GM12873 (cell line): ENCODE data around the gene NXNL2.

Source experiments
- TF ChIP-seq, protein P1 (sequence below): IDR thresholded peaks from 2 replicates; pipeline ENCODE4 v1.5.1; 2012; ENCODE audit warnings: low read depth, mild to moderate bottlenecking, moderate library complexity, low read length, control low read depth; ENCODE audit not compliant: insufficient read depth; ENCODE audit errors: missing control alignments

The NXNL2 gene

DNA sequence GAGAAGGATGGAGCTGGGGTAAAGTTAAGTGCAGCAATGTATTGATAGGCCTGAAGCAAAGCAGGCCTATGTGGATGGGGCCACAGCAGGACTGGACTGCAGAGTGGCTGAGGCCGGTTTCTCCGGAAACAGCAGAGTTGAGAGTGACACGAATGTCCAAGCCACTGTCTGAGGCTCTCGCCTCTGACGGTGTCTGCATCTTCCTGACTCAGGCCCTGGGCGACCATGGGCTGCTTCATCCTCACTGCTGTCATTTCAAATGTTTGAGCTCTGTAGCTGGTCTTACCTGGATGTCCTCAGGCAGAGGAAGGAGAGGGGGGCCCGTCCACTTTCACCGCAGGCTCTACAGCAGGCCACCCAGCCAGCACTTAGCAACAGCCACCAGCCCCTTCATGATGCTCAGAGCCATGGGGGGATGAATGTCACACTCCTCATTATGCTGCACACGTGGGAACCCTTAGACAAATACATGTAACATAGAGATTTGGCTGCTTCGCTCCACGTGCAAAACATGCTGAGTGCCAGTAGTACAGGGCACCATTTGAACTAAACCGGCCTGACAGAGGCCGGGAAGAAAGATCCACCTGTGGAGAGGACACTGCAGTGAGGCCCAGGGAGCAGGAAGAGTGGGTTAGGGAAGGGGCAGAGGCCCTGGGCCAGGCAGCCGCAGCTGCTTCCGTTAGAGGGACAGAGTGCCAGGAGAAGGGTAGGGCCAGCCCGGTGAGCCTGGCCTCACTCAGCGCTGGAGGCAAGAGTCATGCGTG lies 31.7 kb upstream of the NXNL2 start:
- TF ChIP-seq, protein P1, sequence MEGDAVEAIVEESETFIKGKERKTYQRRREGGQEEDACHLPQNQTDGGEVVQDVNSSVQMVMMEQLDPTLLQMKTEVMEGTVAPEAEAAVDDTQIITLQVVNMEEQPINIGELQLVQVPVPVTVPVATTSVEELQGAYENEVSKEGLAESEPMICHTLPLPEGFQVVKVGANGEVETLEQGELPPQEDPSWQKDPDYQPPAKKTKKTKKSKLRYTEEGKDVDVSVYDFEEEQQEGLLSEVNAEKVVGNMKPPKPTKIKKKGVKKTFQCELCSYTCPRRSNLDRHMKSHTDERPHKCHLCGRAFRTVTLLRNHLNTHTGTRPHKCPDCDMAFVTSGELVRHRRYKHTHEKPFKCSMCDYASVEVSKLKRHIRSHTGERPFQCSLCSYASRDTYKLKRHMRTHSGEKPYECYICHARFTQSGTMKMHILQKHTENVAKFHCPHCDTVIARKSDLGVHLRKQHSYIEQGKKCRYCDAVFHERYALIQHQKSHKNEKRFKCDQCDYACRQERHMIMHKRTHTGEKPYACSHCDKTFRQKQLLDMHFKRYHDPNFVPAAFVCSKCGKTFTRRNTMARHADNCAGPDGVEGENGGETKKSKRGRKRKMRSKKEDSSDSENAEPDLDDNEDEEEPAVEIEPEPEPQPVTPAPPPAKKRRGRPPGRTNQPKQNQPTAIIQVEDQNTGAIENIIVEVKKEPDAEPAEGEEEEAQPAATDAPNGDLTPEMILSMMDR: no peak

DNA sequence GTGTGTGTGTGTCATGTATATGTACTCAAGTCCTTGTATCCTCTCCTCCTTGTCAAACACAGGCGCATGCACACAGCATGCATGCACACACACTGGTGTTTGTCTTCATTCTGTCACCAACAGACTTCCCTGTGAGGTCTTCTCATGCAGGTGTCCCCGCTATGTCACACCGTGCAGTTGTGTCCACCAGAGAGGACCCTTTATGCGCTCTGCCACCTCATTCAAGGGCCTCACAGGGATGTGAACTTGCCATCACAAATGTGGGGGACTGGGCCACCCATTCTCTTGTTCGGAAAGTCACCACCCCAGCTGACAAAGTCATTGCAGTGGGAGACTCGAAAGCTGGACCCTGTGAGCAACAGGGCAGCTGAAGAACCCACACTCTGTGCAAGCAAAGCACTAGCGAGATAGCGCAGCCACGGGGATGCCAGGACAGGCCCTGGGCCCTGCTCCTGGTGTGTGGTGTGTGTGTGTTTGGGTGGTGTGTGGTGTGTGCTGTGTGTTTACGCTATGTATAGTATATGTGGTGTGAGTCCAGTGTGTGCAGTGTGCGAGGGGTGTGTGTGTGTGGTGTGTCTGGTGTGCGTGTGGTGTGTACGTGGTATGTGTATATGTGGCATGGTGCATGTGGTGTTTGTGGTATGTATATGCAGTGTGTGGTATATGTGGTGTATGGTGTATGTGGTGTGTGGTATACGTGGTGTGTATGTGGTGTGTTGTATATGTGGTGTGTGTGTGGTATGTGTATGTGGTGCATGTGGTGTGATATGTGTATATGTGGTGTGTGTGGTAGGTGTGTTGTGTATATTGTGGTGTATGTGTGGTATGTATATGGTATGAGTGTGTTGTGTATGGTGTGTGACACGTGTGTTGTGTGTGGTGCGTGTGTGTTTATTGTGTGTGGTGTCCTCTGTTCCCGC lies 30.9 kb upstream of the NXNL2 start:
- TF ChIP-seq, protein P1: no peak

DNA sequence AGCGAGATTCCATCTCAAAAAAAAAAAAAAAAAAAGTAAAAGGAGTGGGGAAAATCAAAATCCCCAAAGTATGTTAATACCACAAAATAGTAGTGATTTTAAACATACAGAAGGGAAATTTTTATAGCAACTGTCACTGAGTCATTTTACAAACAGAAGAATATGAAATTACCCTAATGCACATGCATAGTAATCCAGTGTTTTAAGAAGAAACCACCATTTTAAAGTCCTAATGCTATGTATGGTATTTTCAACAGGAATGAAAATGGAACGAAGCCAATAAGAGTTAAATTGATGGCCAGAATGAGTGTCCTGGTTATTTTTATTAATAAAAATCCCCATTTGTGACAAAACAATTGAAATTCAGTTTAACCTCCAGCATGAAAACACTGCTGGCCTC lies 26.7 kb upstream of the NXNL2 start:
- TF ChIP-seq, protein P1: no peak

DNA sequence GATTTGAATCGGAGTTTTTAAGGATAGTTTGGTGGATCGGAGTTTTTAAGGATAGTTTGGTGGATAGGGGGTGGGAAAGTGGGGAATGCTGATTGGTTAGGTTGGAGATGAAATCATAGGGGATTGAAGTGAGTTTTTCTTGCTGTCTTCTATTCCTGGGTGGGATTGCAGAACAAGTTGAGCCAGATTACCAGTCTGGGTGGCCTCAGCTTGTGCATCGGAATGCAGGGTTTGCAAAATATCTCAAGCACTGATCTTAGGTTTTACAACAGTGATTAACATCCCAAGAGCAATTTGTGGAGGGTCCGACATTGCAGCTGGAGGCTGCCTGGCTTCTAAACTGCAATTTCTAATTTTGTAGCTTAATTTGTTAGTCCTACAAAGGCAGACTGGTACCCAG lies 23.1 kb upstream of the NXNL2 start:
- TF ChIP-seq, protein P1: no peak

DNA sequence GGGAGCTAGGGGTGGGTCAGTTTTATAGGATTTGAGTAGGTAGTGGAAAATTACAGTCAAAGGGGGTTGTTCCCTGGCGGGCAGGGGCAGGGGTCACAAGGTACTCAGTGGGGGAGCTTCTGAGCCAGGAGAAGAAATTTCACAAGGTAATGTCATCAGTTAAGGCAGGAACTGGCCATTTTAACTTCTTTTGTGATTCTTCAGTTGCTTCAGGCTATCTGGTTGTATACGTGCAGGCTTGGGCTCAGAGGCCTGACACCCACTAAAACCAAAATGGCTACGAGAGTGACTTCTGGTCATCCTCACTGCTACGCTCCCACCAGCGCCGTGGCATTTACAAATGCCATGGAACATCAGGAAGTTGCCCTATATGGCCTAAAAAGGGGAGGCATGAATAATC lies 20.7 kb upstream of the NXNL2 start:
- TF ChIP-seq, protein P1: no peak

DNA sequence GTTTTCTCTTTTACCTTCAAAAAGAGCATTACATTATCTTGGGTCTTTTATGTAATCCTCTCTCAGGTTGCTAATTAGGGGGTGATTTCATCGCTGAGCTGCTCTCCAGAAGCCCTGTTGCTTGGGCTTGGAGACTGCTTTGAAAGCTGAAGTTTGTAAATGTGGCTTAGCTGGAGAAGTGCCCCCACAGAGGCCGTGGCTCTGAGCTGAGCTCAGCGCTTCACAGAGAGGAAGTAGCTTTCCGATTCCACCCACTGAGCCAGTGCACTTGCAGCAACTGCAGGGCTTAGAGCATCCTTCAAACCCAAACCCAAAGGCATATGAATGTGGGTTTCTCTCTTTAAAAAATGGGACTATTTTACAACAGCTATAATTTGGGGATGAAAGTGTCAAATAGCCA lies 13.7 kb upstream of the NXNL2 start:
- TF ChIP-seq, protein P1: no peak

DNA sequence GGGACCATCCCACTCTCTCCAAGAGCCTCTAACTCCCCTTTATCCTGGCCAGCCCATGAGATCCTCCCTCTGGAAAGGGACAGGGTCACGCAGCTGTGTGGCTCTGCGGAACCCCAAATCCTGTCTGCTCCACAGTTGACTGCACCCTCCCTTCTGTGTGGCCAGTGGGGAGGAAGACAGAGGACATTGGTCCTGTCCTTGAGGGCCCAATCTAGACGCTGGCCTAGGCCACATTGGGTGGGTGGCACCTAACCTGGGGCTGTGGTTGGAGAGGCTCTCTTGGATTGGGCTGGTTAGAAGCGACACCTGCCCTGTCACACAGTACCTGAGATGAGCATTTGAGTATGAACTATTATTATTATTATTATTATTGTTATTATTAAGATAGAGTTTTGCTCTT lies 12.6 kb upstream of the NXNL2 start:
- TF ChIP-seq, protein P1: no peak
